Parathyroid adenoma (tissue), 2 donors: Measurements from ENCODE around the gene HOXD13.

Experiments used
- H2AFZ ChIP-seq: fragments of 300-600 bp; sonication (generic); one replicate; pipeline ENCODE4 v1.7.0; 2017; ENCODE audit warnings: antibody characterized with exemption, mild to moderate bottlenecking
- H3K27ac ChIP-seq: fragments of 300-600 bp; sonication (generic); one replicate; pipeline ENCODE4 v1.7.0; 2017
- H3K27me3 ChIP-seq: fragments of 300-600 bp; sonication (generic); one replicate; pipeline ENCODE4 v1.7.0; 2017; ENCODE audit warnings: low read length; ENCODE audit not compliant: control insufficient read depth, insufficient read depth
- H3K36me3 ChIP-seq: fragments of 300-600 bp; sonication (generic); one replicate; pipeline ENCODE4 v1.7.0; 2017; ENCODE audit warnings: low read length; ENCODE audit not compliant: control insufficient read depth, insufficient read depth
- H3K4me1 ChIP-seq: fragments of 300-600 bp; sonication (generic); one replicate; pipeline ENCODE4 v1.7.0; 2017; ENCODE audit warnings: control low read depth
- H3K4me2 ChIP-seq: fragments of 300-600 bp; sonication (generic); one replicate; pipeline ENCODE4 v1.7.0; 2017; ENCODE audit warnings: low read length
- H3K4me3 ChIP-seq: fragments of 300-600 bp; sonication (generic); one replicate; pipeline ENCODE4 v1.7.0; 2017; ENCODE audit warnings: low read depth, low read length
- H3K79me2 ChIP-seq: fragments of 300-600 bp; sonication (generic); one replicate; pipeline ENCODE4 v1.7.0; 2017; ENCODE audit warnings: control low read depth
- H3K9ac ChIP-seq: fragments of 300-600 bp; sonication (generic); one replicate; pipeline ENCODE4 v1.7.0; 2017; ENCODE audit warnings: mild to moderate bottlenecking
- H3K9me3 ChIP-seq: fragments of 300-600 bp; sonication (generic); one replicate; pipeline ENCODE4 v1.7.0; 2017; ENCODE audit warnings: low read length; ENCODE audit not compliant: control insufficient read depth
- TF ChIP-seq, protein P1 (sequence below): fragments of 300-600 bp; sonication (generic); IDR thresholded peaks from one replicate; pipeline ENCODE4 v1.7.0; 2017; ENCODE audit warnings: antibody characterized with exemption, mild to moderate bottlenecking
- donor health status: primary hyperparathyroidism.

The HOXD13 gene

DNA sequence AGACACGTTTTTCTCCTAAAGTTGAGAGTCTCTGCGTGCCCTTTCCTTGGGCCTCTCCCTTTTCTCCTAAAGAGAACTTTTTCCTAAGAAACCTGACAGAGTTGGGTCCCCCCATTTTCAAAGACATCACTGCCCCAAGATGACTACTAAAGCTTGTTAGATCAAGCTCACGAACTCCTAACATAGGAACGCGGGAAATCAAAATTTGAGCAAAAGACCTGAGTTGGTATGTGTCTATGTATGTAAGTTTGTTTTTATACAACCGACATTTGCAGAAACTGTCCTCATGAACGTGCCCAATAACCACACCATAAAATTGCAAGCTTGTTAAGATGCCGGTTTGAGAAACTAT is 1.4 kb downstream of the HOXD13 start:
- no peak overlapping the region for H3K4me3 ChIP-seq
- H3K9me3 ChIP-seq = no peaks in the 10 kb centered on the region
- no peaks in the 10 kb centered on the region for H3K36me3 ChIP-seq
- no peak overlapping the region for H2AFZ ChIP-seq
- no peaks in the 10 kb centered on the region for H3K79me2 ChIP-seq
- no peaks in the 10 kb centered on the region for H3K4me1 ChIP-seq
- peaks cover 24% of the 10 kb centered on the region for H3K27me3 ChIP-seq
- TF ChIP-seq, protein P1, sequence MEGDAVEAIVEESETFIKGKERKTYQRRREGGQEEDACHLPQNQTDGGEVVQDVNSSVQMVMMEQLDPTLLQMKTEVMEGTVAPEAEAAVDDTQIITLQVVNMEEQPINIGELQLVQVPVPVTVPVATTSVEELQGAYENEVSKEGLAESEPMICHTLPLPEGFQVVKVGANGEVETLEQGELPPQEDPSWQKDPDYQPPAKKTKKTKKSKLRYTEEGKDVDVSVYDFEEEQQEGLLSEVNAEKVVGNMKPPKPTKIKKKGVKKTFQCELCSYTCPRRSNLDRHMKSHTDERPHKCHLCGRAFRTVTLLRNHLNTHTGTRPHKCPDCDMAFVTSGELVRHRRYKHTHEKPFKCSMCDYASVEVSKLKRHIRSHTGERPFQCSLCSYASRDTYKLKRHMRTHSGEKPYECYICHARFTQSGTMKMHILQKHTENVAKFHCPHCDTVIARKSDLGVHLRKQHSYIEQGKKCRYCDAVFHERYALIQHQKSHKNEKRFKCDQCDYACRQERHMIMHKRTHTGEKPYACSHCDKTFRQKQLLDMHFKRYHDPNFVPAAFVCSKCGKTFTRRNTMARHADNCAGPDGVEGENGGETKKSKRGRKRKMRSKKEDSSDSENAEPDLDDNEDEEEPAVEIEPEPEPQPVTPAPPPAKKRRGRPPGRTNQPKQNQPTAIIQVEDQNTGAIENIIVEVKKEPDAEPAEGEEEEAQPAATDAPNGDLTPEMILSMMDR = no peak
- H3K4me2 ChIP-seq = no peak overlapping the region
- H3K27ac ChIP-seq = no peak overlapping the region
- H3K9ac ChIP-seq = no peak overlapping the region

DNA sequence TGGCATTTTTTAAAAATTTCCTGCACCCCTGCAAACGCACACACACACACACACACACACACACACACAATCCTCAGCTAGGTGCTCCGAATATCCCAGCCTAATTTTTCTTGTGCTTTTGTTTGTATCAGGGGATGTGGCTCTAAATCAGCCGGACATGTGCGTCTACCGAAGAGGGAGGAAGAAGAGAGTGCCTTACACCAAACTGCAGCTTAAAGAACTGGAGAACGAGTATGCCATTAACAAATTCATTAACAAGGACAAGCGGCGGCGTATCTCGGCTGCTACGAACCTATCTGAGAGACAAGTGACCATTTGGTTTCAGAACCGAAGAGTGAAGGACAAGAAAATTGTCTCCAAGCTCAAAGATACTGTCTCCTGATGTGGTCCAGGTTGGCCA is 1.8 kb downstream of the HOXD13 start:
- Histone ChIP-seq H3K9me3 (no peaks in the 10 kb centered on the region), H3K9ac (no peak overlapping the region), H3K4me1 (no peaks in the 10 kb centered on the region), H3K36me3 (no peaks in the 10 kb centered on the region), H3K79me2 (no peaks in the 10 kb centered on the region), H3K27ac (no peak overlapping the region), H3K4me3 (no peak overlapping the region), H3K4me2 (no peak overlapping the region), H2AFZ (no peak overlapping the region), H3K27me3 (peaks cover 24% of the 10 kb centered on the region)
- TF ChIP-seq, protein P1 = no peak

DNA sequence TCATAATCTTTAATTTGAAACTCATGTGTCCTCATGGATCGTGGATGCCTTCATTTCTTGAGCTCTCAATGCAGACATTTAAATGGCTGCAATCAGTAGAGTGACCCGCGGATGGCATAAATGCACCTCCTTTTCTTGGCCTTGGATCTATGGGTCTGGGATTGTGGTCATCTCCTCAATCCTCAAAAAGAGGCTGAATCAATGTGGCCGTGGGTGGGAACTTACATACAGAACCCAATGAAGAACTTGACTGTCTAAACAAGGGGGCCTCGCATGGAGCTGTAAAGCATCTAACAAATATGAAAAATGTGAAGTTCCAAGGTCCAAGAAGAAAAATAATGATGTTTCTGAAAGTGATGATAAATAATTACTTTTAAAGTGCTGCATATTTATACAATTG is 2.9 kb downstream of the HOXD13 start:
- TF ChIP-seq, protein P1 = no peak
- no peak overlapping the region for H2AFZ ChIP-seq
- no peak overlapping the region for H3K9ac ChIP-seq
- no peaks in the 10 kb centered on the region for H3K79me2 ChIP-seq
- no peak overlapping the region for H3K27ac ChIP-seq
- peaks cover 24% of the 10 kb centered on the region for H3K27me3 ChIP-seq
- no peaks in the 10 kb centered on the region for H3K9me3 ChIP-seq
- no peaks in the 10 kb centered on the region for H3K4me1 ChIP-seq
- H3K4me3 ChIP-seq = no peak overlapping the region
- no peaks in the 10 kb centered on the region for H3K36me3 ChIP-seq
- no peak overlapping the region for H3K4me2 ChIP-seq

DNA sequence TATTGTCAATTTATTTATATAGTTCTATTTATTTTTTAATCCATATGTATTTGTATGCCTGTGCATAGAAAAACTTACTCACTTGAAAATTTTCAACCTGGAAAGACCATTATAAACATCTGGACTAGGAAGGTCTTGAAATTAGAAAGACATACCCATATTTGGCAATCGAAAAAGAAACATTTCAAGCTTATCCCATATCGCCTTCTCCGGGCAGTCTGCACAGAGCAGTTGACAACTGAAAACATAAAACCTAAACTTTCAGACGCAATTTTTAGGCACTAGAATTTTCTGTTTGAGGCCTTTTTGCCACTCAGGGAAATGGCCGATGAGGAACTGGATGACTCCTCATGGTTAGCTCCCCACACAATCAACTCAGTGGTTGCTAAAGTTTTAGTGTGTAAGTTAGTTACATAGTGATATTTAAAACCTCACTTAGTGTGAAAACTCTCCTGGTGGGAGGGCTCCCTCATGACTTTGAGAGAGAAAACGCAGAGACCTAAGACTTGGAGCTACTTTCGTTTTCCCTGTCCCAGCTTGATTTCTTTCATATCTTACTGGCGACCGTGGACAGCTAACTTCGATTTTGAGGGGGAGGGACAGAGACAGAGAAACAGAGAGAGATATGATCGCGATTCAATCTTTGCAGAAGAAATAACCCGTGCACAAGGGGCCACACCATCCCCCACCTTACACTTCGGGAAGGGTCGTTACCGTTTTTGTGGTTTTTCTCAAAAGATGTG is 3.9 kb downstream of the HOXD13 start:
- Histone ChIP-seq H2AFZ (no peak overlapping the region), H3K36me3 (no peaks in the 10 kb centered on the region), H3K27me3 (peaks cover 28% of the 10 kb centered on the region), H3K9me3 (no peaks in the 10 kb centered on the region), H3K9ac (no peak overlapping the region), H3K4me2 (no peak overlapping the region), H3K4me1 (no peaks in the 10 kb centered on the region), H3K27ac (no peak overlapping the region), H3K4me3 (no peak overlapping the region), H3K79me2 (no peaks in the 10 kb centered on the region)
- TF ChIP-seq, protein P1 = no peak
